ENCODE measurements around the gene CALR.

The CALR gene

DNA sequence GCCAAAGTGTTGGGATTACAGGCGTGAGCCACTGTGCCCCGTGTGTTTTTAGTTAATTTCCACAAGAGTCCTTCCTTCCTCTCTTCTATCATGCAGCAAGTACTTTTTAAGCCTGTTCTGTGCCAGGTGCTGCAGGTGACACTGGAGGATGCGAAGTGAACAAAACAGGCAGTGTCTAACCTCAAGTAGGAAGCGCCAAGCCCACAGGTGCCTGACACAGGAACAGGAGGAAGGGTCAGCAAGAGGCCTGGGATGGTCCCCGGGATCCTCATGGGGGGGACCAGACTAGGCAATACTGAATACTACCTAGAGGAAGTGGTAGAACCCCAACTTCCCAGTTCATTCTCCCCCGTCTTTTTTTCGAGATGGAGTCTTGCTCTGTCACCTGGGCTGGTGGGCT is 1.8 kb upstream of the CALR start:
- H3K27ac ChIP-seq = no peak overlapping the region; the same call in 1 of the 2 replicates
- no peak for TF ChIP-seq ZFX (IDR thresholded peaks at IDR 0.05)
- TF ChIP-seq, protein P1, sequence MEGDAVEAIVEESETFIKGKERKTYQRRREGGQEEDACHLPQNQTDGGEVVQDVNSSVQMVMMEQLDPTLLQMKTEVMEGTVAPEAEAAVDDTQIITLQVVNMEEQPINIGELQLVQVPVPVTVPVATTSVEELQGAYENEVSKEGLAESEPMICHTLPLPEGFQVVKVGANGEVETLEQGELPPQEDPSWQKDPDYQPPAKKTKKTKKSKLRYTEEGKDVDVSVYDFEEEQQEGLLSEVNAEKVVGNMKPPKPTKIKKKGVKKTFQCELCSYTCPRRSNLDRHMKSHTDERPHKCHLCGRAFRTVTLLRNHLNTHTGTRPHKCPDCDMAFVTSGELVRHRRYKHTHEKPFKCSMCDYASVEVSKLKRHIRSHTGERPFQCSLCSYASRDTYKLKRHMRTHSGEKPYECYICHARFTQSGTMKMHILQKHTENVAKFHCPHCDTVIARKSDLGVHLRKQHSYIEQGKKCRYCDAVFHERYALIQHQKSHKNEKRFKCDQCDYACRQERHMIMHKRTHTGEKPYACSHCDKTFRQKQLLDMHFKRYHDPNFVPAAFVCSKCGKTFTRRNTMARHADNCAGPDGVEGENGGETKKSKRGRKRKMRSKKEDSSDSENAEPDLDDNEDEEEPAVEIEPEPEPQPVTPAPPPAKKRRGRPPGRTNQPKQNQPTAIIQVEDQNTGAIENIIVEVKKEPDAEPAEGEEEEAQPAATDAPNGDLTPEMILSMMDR (conservative IDR thresholded peaks at IDR 0.05) = no peak

DNA sequence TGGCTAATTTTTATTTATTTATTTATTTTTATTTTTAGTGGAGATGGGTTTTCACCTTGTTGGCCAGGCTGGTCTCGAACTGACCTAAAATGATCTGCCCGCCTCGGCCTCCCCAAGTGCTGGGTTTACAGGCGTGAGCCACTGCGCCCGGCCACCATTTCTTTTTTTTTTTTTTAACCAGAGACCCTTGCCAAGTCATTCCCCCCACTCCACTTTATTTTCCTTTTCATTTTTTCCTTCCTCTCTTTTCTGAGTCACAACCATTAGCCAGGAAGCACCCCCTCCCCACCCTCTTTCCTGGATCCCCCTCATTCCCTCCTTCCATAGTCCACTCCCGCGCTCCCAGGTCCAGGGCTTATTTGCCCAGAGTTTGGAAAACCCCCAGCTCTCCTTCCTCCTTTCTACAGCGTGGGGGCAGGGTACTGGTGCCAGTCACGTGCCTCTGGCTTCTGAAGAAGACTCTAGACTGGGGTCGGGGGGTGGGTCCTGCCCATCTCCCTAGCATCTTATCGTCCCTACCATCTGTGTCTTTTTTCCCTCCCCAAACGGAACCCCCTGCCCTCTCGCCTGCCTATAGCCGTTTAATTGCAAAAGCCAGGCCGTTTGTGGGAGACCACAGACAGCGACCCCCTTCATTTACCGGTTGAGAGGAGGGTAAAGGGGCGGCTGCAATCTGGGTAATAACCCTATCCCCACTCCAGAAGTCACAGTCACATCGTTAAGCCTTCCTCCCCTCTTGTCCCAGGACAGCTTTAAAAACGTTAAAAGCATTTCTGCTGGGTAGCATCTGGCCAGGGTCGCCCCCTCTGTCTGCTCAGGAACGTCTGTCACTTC is 1.1 kb upstream of the CALR start:
- TF ChIP-seq, protein P1 (conservative IDR thresholded peaks at IDR 0.05) = no peak
- TF ChIP-seq ZFX (IDR thresholded peaks at IDR 0.05) = no peak
- H3K27ac ChIP-seq = peak overlapping the region; percentile 95

DNA sequence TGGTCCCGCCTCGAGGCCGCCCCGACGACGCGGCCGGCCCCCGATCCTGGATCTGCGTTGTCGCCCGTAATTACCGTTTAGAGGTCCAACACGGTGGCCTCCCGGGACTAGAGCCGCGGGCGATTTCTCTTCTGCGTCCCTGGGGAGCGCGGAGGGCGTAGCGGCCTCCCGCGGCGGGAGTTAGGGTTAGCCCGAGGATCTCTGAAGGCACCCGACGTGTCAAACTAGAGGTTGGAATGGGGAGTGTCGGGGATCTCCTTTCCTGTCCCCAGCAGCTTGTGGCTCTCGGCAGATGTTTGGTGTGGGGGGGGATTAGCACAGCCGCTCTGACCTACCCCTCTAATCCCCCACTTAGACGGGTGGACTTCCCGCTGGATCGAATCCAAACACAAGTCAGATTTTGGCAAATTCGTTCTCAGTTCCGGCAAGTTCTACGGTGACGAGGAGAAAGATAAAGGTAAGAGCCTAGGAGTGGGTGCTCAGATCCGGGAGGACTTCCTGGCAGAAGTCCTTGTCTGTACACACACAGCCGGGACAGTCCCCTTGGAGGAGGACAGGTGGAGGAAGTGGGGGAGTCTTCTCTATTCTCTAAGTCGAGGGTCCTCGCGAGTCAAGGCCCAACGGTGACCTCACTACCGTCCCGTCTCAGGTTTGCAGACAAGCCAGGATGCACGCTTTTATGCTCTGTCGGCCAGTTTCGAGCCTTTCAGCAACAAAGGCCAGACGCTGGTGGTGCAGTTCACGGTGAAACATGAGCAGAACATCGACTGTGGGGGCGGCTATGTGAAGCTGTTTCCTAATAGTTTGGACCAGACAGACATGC is 581 bp downstream of the CALR start:
- peak; percentile 65; the same call in 1 of the 2 replicates for TF ChIP-seq ZFX (IDR thresholded peaks at IDR 0.05)
- TF ChIP-seq, protein P1 (conservative IDR thresholded peaks at IDR 0.05) = no peak

DNA sequence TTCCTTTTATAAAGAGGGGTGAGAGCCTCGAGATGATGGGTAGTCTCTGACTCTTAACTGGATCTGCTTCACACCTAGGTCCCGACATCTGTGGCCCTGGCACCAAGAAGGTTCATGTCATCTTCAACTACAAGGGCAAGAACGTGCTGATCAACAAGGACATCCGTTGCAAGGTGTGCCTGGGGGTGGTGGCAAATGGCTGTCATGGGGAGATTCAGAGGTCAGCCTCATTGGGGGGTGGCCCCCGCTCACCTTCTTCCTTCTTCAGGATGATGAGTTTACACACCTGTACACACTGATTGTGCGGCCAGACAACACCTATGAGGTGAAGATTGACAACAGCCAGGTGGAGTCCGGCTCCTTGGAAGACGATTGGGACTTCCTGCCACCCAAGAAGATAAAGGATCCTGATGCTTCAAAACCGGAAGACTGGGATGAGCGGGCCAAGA is 1.6 kb downstream of the CALR start:
- TF ChIP-seq ZFX (IDR thresholded peaks at IDR 0.05) = no peak
- TF ChIP-seq, protein P1 (conservative IDR thresholded peaks at IDR 0.05) = no peak
- H3K27ac ChIP-seq = peak overlapping the region; percentile 14

More for the DNA sequence above, 581 bp downstream of the CALR start:
- peak overlapping the region; percentile 95 for H3K27ac ChIP-seq

DNA sequence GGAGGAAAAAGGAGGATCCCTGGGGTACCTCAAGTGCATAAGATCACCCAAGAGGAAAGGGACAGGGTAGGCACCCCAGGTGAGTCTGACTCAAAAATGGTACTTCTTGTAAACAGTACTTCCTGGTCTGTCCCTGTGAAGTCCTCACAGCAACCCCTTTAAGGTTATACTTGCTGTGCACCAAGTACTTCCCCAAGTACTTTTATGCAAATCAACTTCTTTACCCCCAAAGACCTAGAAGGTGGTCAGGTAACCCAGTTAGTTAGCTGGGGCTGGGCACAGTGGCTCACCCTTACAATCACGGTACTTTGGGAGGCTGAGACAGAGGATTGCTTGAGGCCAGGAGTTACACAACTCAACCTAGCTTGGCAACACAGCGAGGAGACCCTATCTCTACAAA is 2.5 kb downstream of the CALR start:
- H3K27ac ChIP-seq = peak overlapping the region; percentile 14
- no peak for TF ChIP-seq ZFX (IDR thresholded peaks at IDR 0.05)
- TF ChIP-seq, protein P1 (conservative IDR thresholded peaks at IDR 0.05) = no peak

DNA sequence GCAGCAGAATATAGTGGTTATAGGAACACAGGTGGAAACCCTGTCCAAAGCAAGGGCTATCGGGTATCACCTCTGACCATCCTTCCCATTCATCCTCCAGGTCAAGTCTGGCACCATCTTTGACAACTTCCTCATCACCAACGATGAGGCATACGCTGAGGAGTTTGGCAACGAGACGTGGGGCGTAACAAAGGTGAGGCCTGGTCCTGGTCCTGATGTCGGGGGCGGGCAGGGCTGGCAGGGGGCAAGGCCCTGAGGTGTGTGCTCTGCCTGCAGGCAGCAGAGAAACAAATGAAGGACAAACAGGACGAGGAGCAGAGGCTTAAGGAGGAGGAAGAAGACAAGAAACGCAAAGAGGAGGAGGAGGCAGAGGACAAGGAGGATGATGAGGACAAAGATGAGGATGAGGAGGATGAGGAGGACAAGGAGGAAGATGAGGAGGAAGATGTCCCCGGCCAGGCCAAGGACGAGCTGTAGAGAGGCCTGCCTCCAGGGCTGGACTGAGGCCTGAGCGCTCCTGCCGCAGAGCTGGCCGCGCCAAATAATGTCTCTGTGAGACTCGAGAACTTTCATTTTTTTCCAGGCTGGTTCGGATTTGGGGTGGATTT is 5.1 kb downstream of the CALR start:
- TF ChIP-seq ZFX (IDR thresholded peaks at IDR 0.05) = no peak
- TF ChIP-seq, protein P1 (conservative IDR thresholded peaks at IDR 0.05) = no peak
- H3K27ac ChIP-seq = peak overlapping the region; percentile 9; the same call in 1 of the 2 replicates

All from C4-2B (cell line).